Stomach (tissue), 4 donors: ENCODE data around the gene TBX5.

ENCODE experiments used
- CTCF ChIP-seq, 7 experiments: fragments of 450-650 bp in 4 of 7; fragments of 200-600 bp in 3 of 7; sonication (generic) in 3 of 7; IDR thresholded peaks; one replicate each; pipeline ENCODE4 v1.5.1; 2016 to 2019; ENCODE audit warnings: antibody characterized with exemption in 7 of 7, control low read depth in 2 of 7, mild to moderate bottlenecking in 1 of 7
- EP300 ChIP-seq: sonication (generic); formaldehyde crosslinking; IDR thresholded peaks from one replicate; pipeline ENCODE4 v1.6.1; 2017; ENCODE audit warnings: antibody characterized with exemption
- POLR2A ChIP-seq, 4 donors: fragments of 450-650 bp; IDR thresholded peaks; one replicate each; pipeline ENCODE4 v1.6.1; 2016; ENCODE audit warnings: antibody characterized with exemption in 4 of 4, control low read depth in 2 of 4, mild to moderate bottlenecking in 1 of 4, moderate library complexity in 1 of 4
- POLR2AphosphoS5 ChIP-seq, 3 donors: sonication (generic); formaldehyde crosslinking; IDR thresholded peaks; one replicate each; pipeline ENCODE4 v1.6.1; 2016; ENCODE audit warnings: antibody characterized with exemption in 3 of 3

GRCh38 chr12:114450515-114451300 is 44.8 kb upstream of the TBX5 start:
- TF ChIP-seq POLR2A (IDR thresholded peaks at IDR 0.05): no peak
- TF ChIP-seq POLR2AphosphoS5 (IDR thresholded peaks at IDR 0.05): no peak
- TF ChIP-seq CTCF (IDR thresholded peaks at IDR 0.05): no peak
- no peak for TF ChIP-seq EP300
